GM21447 (cell line): Measurements from ENCODE around the gene EML2.
"Not testable (repeated sequence)": the region's sequence is repeated elsewhere in the genome, so short reads cannot be mapped to it uniquely, and the experiment has no call there.

Source experiments
- ATAC-seq: cut with Tn5 transposase; IDR thresholded peaks from one replicate; pipeline ENCODE4 v1.9.1; 2021; ENCODE audit not compliant: unreplicated experiment

Gene EML2

GRCh38 chr19:45615795-45616703 lies 23.1 kb downstream of the EML2 start:
- no peak for ATAC-seq

GRCh38 chr19:45615056-45615455 lies 24.1 kb downstream of the EML2 start:
- ATAC-seq, result not testable (repeated sequence)

DNA sequence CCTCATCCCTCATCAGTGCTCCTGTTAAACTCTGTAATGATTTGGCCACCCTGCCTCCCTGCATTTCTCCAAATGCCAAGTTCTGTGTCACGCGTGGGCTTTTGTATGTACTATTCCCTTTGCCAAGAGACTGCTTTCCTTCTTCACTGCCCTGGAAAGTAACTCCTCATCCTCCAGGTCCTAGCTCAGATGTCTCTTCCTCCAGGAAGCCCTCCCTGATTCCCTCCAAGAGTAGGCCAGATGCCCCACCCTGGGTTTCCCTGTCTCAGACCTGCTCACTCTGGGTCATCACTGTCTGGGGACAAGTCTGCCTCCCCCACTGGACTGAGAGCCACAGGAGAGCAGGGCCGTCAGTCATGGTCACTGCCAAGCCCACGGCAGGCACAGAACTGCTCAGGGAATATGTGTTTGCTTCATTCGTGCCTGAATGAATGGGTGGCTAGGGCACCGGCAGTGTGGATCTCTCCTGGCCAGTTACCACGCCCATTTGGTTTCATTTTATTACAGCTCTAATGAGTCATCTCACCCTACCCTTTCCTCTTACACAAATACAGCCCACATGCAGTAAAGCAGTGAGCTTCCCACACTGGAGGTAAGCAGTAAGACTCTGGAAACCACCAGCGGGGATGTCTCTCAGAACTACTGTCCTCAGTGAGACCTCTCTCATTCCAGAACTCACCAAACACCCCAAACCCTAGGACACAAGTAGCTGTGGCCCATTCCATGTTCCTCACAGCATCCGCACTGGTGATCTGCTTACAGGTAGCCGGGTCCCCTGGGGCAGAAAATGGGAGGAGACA lies 25.1 kb downstream of the EML2 start:
- peak; percentile 82 for ATAC-seq

- no peak for ATAC-seq
Measured at GRCh38 chr19:45608948-45609347, 30.2 kb downstream of the EML2 start.

- no peak for ATAC-seq
Measured at GRCh38 chr19:45607071-45608029, 31.8 kb downstream of the EML2 start.

DNA sequence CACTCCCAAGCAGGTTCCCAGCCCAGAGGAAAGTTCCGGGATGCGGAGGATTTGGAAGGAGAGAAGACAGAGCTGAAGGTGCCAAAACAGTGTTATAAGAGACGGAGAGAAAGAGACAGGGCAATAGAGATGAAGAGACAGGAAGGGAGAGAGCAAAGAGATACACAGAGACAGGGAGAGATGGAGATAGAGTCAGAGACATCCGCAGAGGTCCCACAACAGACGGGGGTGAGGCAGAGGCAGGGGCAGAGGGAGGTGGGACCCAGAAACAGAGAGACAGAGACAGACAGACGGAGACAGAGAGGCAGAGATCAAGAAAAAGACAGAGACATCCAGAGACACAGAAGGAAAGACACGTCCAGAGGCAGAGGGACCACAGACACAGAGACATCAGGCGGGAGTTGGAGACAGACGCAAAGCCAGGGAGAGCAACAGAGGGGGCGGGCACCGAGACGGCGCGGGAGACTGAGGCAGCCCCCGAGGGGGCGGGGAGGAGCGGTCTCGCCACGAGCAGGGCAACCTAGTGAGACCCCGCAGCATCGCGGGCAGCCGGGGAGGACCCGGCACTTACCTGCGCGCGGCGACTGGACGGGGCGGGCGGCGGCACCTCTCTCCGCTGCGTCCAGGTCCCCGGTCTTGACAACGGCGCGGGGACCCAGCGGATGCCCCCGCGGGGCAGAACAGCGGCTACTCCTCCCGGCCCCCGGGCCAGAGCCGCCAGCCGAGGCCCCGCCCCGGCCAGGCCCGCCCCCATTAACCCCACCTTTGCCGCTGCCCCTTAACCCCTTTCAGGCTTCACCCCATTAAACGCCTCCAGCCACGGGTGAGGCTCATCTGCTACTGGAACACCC lies 37.4 kb downstream of the EML2 start, which contains the start of gene GPR4:
Gene GPR4 (minus strand): TSS at position 689 of the 851 bp plus-strand sequence. CDS start 10,346 bp downstream, outside the sequence.
- no peak for ATAC-seq

DNA sequence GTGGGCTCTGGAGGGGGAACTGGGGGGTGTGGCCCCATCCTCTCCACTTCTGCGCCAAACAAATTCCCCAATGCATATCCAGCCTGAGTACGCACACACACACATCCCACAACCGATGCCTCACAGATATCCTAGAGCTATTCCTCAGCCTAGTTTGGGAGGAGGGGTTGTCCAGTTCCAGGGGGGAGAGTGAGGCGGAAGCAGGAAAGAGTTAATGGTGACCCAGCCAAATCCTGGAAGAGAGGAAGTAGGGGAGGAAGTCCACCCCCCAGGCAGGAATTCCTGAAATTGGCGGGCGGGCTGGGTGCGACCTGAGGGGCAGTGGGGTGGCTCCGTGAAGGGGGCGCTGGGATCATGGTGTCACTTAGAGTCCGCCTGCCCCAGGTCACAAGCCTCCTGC lies 38.1 kb downstream of the EML2 start:
- no peak for ATAC-seq

GRCh38 chr19:45600340-45600885 lies 38.8 kb downstream of the EML2 start:
- no peak for ATAC-seq

GRCh38 chr19:45599286-45599685 lies 39.9 kb downstream of the EML2 start:
- no peak for ATAC-seq

DNA sequence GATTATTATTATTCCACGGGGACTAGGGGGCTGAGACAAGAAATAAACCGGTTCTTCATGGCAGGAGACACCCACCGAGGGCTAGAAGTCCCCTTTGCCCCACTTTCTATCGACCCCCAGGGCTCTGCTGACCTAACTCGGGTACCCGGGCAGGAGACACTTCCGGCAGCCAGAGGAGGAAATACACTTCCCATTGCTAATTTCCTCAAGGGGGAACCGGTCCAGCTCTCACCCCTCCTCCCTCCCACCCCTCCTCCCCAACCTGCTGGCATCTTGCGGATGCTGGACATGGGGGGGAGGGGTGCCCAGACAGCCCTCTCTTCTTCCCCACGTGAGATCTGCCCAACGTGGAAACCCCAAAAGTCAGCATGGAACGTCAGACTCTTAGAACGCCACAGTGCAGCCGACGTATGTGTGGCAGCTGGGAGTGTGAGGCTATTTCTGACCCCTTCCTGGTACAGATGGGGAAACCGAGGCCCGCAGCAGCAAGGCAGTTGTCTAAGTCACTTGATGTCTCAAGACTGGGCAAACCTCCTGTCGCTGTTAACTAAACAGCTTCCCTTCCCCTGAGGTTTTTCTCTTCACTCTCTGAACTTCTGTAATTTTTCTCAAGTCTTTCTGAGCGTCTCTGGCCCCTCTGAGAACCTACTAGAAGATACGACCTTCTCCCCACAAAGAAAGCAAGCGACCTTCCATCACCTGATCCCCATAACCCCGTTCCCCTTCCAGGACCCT lies 40.8 kb downstream of the EML2 start:
- ATAC-seq, result no peak

DNA sequence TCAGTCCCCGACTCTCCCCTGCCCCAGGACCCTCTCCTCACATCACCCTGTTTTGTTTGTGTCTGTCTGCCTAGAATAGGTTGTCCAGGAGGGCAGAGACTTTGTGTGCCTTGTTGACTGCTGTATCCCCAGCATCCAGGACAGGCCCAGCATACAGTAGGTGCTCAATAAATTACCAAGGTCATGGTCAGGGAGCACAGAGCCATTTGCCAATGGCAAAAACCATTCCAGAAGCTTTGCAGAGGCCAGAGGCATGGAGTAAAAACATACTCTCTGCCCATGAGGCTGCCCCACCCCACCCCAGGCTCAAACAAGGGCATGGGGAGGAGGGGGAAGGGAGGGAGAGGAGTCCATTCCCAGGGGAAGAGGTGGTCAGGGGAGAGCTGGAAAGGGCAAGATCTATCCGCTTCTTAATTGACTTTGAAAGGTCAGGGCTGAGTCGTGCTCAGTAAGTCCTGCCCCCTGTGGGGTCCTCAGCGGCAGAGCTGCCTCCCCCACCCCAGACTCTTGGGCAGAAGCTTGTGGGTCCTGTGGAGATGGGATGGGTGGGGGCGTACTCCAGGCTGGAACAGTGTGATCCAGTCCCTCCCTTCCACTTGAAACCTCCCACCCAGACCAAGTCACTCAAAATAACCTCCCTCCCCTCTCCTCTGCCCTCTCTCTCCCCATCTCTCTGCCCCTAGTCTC lies 41.6 kb downstream of the EML2 start:
- ATAC-seq, result no peak

- no peak for ATAC-seq
Measured at GRCh38 chr19:45595814-45596213, 43.4 kb downstream of the EML2 start.

DNA sequence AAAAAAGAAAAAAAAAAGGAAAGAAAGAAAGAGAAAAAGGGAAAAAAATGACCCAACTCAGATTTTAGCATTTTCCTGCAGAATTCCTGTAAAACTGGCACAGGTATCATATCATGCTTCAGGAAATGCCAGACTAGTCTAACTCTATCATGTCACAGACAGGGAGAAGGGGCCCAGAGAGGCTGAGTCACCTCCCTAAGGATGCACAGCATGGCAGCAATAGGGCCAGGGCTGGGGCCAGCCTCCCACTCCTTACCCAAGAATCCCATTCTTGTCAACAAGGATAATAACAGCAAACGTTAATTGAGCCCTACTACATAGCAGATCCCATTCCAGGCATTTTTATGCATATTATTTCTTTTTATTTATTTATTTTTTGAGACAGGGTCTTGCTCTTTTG lies 45.7 kb downstream of the EML2 start:
- no peak for ATAC-seq

DNA sequence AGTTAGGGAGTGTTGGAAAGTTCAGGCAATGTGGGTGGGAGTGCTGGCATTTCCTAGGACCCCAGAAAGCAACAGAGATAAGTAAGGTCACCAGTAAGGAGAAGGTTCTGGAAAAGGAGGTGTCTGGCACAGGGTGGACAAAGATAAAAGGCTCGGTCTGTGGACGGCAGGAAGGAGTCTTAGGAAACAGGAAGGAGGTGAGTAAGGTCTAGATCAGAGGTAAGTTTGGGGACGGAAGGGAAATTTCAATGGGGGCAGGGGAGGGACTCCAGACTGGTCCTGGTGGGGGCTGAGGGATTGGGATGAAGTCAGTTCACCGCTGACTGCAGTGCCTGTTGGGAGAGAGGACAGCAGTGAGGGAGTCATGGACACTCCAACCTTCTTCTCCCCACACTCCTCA lies 46.8 kb downstream of the EML2 start:
- ATAC-seq, result no peak

DNA sequence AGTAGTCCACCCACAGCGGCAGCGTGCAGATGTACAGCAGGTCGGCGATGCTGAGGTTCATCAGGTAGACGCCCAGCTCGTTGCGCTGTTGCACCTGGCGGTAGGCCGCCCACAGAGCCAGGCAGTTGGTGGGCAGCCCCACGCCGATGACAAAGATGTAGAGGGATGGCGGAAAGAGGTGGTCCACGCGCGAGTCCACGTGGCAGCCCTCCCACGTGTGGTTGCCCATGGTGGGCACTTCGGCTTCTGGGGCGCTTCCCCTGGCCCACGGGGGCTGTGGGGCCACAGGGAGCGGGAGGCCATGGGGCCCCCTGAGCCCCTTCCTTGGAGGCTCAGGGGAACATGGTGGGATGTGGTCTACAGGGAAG lies 47.6 kb downstream of the EML2 start:
- no peak for ATAC-seq

DNA sequence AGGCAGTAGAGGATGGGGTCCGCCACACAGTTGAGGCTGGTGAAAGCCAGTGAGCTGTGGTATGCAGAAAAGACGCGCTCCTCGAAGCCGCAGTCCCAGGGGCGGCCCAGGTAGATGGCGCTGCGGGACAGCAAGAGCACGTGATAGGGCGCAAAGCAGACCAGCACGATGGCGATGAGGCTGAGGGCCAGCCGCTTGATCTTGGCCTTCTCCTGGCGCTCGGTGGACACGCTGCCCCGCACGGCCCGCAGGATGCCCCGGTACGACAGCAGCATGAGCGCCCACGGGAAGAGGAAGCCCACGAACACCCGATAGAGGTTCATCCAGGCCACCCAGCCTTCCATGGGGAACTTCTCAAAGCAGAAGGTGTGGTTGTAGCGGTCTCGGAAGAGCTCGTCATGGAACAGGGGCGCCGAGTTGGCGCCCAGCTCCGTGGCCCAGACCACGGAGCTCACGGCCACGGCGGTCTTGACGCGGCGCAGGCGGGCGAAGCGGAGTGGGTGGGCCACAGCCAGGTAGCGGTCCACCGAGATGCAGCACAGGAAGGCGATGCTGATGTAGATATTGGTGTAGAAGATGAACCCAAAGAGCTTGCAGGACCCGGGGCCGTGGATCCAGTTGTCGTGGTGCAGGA lies 48.1 kb downstream of the EML2 start:
- no peak for ATAC-seq

GRCh38 chr19:45590300-45591003 lies 48.7 kb downstream of the EML2 start:
- no peak for ATAC-seq
